GM19452 (cell line): ENCODE results near the gene CHPF2.

ENCODE experiments used
- ATAC-seq: cut with Tn5 transposase; IDR thresholded peaks from one replicate; pipeline ENCODE4 v1.9.1; 2021; ENCODE audit not compliant: unreplicated experiment

The CHPF2 gene

DNA sequence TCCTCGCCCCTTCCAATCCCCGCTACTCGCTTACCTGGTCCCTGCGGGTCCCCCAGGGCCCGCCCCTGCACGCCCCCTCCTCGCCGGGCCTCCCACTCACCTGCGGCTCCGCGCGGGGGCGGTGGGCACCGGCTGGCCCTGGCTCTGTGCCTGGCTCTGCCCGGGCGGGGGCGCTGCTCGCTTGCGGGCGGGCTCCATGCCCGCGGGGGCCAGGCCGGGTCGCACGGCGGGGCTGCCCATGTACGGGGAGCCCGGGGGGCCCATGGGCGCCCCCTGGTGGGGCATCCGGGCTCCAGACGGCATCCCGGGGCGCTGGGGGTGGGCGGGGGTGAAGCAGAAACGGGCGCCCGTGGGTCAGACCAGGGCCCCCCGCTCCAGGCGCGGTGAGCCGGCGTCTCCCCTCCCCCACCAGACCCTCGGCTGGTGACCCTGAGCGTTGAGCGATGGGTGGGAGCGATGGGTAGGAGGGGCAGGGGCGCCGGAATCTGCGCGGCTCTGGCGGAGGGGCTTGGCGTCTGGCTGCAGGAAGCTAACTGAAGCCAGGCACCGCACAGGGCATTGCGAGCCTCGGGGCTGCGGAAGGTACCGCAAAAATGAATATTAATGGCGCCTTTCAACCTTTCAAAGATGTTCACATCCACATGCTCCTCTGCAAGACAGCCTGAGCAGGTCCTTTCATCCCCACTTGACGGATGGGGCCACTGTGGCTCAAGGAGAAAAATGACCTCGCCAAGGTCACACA is 13.2 kb downstream of the CHPF2 start:
- ATAC-seq = no peak

DNA sequence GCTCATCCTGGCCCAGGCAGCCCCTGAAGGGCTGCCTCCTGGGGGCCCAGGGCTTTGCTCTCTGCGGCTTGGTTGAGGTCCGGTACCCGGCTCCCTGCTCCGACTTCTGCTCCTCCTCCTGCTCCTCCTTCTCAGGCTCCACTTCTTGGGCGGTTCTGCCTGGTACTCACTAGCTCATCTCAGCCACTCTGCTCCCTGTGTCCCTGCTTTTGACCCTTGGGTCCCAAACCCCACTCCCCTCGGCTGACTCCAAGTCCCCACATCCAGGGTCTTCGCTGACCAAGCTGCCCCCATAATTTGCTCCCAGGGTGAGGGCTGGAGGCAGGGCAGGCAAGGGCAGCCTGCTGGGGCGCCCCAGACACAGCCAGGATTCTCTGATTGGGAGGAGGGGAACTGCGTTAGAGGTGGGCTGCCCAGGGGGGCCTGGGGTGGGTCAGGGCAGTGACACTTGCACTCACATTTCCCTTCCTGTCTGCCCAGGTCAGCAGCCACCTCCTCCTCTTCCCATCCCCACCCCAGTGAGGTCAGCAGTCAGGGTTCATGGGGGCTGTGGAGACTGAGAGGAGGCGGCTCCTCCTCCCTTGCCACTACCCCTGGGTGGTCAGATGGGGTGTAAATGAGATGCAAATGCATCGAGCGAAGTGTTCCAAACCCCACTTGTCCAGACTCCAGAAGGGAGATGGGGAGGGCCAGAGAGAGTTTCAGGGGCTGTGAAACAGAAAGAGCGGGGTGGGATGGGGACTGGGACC is 14.0 kb downstream of the CHPF2 start:
- ATAC-seq = no peak

DNA sequence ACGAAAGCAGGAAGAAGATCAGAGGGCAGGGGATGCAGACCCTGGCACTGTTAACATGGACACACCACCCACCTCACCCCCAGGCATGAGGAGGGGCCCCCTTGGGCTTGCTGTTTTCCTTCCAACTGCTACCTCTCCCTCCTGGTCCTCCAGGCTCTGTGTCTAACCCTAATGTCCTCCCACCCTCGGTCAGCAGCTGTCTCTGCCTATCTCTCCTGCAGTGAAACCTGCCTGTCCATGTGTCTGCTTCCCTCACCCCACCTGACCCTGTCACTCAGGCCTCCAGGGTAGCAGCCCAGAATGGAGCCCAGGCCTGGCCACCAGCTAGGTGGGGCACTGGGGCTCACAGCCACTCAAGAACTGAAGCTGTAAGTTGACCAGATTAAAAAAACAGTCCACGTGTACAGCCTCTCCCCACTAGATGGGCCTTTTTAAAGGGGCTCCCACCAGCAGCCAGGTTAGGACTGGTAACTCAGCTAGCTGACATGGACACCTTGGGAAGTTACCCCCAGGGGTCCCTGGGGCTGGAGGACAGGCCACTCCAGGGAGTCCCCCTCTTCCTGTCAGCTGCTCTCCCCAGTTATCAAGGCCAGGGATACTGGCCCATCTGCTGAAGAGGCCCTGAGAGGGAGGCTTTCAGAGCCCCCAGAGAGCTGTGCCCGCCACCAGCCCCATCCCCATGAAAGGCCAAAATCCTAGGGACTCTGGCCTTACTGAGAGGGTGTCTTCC is 14.7 kb downstream of the CHPF2 start:
- ATAC-seq = no peak

DNA sequence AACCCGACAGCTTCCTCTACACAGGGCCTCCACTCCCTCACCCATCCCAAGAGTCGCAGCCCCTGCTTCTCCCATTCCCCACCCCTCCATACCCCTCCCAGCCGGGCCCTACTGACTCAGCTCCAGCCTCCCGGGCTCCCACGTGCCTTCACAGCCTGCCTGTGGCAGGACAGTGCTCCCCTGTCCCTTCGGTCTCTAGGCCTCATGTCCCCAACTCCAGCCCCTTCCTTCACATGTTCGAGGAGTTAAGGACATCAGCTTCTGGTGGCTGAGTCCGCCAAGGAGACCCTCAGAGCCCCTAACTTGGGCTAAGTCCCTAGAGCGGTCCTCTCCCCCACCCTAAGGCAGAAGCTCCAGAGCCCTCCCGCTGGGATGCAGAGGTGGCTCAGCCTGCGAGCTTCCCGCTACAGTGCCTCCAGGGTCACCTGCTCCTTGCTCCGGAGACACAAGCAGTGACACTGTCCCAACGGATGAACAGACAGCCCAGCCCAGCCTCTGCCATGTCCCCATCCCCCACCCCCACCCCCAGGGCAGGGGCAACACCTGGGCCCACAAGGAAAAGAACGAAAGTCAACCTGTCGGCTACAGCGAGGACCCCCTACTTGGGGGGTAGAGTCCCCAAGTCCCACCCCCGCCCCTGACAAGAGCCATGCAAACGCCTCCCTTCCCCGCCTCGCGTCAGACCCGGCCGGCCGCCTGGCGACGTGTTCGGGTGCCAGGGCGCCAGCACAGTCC is 15.5 kb downstream of the CHPF2 start:
- no peak for ATAC-seq

DNA sequence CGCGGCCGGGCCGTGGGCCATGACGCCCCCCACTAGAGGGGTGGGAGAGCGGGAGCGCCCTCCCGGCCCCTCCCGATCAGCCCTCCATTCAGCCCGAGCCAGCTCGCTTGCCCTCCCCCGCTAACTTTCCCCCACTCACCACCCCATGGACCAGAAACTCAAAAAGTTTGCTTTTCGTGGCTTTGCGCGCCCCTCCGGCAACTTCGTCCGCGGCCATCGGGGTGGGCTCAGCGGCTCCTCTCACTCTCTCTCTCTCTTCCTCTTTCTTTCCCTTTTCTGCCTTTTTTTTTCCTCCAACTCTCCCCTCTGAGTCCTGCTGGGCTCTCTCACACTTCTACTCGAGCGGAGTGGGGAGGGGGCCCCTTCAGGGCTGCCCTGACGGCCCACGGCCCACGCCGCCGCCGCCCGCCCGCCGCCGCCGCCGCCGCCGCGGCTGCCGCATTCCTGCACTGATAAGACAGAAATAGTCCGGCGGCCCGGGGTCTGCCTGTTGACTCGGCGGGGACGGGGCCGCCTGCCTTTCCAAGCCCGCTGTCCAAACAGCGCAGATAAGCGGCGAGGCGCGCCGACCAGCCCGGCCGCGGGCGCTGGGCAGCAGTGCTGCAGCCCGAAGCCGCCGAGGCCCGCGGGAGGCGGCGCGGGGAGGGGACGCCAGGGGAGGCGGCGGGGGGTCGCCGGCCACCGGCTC is 16.2 kb downstream of the CHPF2 start, which contains the start of gene SMARCD3:
Gene SMARCD3 (minus strand): TSS at position 349 of the 688 bp plus-strand sequence. CDS start 132 bp downstream, at position 217.
- ATAC-seq = no peak

DNA sequence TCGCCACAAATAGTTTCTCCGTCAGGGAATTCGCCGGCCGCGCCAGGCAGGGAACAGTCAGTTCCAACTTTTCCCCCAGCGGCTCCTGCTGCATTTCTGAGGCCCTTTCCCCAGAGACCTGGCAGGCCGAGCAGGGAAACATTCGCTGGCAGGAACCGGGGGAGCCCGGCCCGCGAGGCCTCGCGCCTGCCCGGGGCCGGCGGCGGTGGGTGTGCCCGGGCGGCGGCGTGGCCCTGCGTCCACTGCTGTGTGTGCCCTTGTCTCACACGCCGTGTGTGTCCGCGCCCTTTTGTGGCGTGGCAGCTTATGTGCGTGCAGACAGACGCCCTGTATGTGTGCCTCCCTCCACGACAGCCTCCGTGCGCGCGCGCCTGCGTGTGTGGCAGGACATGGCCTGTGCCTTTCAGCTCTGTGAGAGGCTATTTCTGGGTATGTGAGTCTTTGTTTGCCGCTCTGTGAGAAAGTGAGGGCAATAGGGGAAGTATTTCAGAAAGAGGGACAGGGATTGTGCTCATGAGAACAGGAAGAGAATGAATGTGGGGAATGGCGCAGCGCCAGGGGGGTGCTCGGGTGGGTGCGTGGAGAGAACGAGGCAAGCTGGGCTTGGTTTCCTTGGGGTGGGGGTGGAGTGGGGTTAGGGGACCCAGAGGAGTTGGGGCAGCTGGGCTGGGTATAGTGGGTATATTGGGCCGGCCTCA is 16.9 kb downstream of the CHPF2 start:
- ATAC-seq = no peak

DNA sequence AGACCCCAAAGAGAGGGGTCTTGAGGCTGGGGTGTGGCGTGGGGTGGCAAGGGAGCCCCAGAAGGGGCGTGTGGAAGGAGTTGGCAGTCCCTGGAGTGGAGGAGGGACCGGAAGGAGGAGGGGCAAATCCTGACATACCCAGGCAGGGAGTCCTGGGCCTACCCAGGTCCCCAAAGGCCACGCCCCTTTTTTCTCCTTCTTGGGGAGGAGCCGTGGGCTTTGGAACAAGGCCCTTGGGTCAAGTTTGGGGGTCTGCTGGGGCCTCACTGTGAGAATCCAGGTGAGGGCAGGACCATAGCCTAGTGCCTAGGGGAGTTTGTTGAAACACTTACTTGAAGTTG is 17.4 kb downstream of the CHPF2 start:
- ATAC-seq = no peak

DNA sequence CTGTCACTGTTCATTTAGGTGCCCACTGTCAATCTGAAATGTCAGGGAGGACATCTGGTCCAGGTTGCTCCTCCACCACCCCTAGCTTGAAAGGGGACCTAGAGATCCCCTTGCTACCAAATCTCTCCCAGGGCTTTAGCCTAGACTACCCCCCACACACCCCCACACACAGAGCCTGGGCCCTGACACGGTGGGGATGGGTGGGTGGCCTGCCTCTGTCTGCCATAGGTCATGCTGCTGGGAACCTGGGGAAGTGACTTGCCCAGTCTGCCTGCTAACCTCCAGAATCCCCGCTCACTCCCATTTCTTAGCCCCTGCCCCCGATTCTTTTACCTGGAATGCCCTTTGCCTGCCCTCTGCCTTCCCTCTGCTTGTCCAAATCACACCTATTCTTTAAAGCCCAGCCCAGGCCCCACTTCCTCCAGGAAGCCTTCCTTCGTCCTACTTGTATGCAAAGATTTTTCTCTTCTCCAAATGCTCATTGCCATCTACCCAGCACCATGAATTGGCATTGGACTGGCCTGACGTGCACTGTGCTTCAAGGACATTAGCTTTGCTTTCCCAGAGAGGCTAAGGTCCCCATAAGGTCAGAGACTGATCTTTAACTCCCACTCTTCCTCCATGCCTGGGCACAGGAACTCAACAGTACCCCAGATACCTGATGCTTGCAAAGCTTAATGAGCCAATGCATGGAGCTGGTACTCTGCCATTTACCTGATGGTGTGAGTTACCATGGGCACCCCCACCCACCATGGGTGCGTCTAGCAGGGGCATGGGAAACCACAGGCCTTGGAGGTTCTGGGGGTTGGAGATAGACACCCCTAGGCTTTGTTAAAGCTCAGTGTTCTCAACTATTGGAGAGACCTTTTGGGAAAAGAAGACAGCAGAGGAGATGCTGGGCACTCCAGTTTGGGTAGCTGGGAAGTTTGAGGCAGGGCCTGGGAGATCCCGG is 18.2 kb downstream of the CHPF2 start:
- no peak for ATAC-seq

DNA sequence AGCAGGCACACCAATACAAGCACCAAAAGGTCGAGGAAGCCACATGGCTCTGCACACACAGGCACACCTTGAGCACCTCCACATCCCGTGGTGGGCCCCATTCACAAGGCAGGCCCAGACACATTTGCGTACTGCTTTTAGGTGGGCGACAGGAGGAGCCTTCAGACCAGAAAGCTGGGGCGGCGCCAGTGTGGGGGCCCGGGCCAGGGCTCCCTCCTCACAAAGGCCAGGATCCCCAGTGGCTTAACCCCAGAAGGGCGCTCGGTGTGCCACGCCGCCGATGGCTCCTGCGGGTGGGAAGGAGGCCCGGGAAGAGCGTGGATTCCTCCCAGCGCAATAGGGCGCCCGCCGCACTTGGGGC is 19.0 kb downstream of the CHPF2 start:
- ATAC-seq = no peak

DNA sequence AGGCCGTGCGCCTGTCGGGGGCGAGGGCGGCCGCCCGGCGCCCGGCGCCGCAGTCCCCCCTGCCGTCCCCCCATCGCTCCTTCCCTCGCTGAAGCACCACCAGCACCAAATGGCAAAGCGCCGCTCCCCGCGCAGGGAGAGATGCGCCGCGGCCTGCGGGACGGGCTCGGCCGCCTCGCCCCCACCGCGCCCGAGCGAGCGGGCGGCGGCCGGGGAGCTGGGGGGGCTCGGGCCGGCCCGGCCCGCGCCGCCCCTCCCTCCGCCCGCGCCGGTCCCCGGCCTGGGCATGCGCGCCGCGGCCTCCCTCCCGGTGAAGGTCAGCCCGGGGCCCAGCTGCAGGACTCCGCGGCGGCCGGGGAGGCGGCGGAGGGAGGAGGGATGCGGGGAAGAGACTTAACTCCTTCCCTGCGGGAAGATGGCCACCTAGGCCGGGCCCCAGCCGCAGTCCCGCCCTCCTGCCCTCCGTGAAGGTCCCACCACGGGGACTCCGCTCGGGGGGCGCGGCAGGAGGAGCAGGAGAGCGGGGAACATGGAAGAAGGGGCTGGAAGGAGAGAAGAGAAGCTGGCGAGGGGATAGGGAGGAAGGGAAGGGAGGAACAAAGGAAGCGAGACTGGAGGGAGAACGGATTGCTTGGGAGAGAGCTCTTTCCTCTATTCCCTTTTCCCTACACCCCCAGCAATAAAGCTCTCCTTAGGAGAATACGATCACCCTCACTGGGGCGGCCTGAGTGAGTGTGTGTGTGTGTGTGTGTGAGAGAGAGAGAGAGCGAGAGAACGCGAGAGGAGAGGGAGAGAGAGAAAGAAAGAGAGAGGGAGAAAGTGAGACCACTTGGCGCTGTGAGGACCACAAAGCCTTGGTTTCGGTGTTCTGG is 19.6 kb downstream of the CHPF2 start:
- no peak for ATAC-seq

DNA sequence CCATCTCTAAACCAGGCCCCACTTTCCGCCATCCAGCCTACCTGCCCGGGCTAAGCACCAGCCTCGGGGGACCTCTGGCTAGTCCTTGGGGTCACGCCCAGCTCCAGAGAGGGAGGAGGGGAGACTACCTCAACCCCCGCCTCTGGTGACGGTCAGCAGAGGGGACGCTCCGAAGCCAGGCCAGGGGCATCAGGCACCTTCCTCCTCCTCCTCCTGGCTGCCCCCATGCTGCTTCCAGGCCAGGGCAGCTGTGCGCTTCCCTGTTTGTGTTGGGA is 20.2 kb downstream of the CHPF2 start:
- ATAC-seq = no peak

DNA sequence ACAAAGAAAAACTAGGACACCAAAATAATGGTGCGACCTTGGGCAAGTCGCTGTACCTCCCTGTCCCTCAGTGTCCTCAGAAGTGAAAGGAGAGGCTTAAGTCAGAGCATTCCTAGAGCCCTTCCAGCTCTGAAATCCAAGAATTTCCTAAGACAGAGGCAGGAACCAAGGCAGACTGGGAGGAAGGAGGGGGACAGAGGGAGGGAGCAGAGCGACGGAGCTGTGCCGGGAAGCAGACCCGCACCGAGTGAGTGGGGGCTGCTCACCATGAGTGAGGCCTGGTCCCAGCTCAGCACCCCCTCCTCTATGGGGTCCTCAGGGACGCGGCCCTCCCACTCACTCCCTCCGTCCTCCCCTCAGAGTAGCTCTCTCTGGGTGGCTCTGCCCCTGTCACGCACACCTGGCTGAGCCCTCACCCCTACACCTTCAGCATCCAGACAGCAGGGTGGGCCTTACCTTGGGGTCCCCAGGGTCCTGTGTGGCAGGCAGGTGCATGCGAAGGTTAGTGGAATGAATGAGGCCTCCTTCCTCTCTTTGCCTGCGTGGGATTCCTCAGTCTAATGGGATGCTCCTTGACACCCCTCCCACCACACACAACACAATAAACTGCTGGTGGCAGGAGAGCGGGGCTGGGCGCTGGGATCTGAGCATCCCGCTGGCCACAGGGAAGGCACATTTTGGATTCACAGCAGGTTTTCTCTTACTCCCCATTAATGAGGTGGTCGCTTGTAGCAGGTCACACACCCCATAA is 20.9 kb downstream of the CHPF2 start:
- no peak for ATAC-seq

DNA sequence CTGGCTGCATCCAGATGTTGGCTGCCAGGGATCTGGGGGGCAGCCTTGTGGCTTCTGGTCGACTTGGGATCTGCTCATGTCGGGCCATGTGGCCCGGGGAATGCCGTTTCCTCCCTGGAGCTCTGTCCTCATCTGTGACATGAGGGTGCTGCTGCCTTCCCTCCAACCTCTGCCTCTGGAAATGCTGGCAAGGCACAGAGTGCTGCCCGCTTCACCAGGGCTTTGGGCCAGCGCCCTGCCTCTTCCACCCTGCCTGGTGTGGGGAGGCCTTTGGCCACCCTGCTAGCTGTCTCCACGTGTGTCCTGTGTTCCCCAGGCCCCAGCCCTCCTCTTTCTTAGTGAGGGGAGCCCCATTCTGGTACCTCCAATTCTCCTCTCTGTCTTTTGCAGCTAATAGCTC is 22.0 kb downstream of the CHPF2 start:
- no peak for ATAC-seq

DNA sequence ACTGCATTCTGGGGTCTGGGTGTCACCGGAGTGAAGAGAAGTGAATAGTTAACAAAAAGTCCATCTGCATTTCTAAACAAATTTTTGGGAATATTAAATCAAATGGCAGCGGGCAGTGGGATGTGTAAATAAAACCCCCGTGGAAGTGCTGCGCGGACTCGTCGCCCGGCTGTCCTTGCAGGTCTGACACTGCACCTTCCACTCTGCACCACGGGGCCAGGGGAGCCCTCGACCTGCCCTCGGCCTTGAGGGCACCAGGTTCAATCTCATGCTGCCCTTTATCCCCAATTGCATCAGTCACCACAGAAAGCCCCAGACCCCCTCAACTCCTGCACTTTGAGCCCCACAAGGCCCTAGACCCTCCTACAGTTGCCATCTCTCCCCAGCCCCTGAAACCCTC is 22.6 kb downstream of the CHPF2 start:
- ATAC-seq = no peak

DNA sequence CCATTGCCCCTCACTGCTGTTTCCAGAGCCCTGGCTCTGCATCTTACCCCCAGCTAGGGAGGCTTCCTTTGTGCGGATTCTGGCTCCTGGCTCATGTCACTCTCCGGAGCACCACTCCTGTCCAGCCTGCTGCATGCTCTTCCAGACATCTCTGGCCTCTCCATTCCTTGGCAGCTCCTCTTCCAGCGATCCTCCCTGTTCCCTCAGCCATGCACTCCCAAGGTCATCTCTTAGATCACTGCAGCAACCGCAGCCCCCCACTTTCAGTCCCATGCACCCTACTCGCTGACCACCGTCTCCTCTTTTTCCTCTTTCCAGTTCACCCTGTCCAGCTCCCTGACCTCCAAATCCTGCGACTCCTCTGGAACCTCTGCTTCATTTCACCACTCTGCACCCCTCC is 23.1 kb downstream of the CHPF2 start:
- no peak for ATAC-seq

DNA sequence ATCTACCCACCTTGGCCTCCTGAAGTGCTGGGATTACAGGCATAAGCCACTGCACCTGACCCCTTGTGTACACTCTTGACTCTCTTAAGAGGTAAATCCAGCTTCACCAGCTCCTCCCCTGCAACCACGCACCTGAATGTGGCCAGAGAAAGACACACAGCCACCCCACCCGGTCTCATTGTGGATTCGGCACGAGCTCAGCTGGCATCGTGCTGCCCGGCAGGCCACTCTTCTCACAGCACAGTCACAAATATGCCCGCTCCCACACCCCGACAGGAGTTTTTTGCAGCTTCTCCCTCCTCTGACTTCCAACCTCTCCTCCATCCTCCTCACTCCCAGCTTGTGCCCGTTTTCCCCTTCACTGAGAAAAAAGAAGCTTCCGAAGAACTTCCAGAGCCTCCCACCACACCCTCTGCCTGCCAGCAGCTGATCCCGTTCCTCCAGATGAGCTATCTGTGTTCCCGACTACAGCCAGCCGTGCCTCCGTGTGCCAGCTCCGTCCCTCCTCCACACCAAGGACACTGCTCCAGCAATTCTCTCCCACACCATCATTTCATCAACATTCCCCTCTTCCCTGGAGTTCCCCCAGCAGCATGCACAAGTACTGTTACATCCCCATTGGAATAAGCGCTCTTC is 24.2 kb downstream of the CHPF2 start:
- ATAC-seq = no peak

DNA sequence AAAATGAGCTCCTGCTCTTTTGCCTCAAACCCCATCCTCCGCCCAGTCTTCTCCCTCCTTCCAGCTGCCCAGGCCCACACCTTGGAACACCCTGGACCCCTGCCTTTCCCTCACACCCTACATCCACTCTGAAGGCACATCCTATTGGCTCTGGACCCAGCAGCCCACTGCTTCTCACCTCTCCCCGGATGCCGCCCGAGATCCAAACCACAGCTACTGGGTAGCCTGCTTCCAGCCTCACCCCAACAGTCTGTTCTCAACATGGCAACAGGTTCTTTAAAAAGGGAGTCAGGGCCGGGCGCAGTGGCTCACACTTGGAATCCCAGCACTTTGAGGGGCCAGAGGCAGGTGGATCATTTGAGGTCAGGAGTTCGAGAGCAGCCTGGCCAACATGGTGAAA is 25.7 kb downstream of the CHPF2 start:
- no peak for ATAC-seq
